Fibroblast of skin of back (primary cell): ENCODE measurements around the gene OR52E4.

Source experiments
- DNase-seq: peaks from one replicate; pipeline ENCODE4 v3.0.0-alpha.2; 2013

OR52E4 gene

GRCh38 chr11:5929571-5930368 lies 49.3 kb downstream of the OR52E4 start:
- DNase-seq, result no peak

GRCh38 chr11:5930614-5931013 lies 50.2 kb downstream of the OR52E4 start:
- DNase-seq, result no peak

- DNase-seq, result no peak
Observed at GRCh38 chr11:5931061-5931460, 50.6 kb downstream of the OR52E4 start.

- DNase-seq, result no peak
Observed at GRCh38 chr11:5932671-5933070, 52.2 kb downstream of the OR52E4 start.

- no peak for DNase-seq
Observed at GRCh38 chr11:5933116-5933515, 52.7 kb downstream of the OR52E4 start.
